GM21723 (cell line): ENCODE measurements around the gene KSR2.
"Not testable (repeated sequence)": the region's sequence is repeated elsewhere in the genome, so short reads cannot be mapped to it uniquely, and the experiment has no call there.

Source experiments
- ATAC-seq: cut with Tn5 transposase; IDR thresholded peaks from one replicate; pipeline ENCODE4 v1.9.1; 2021; ENCODE audit warnings: mild to moderate bottlenecking, moderate library complexity; ENCODE audit not compliant: unreplicated experiment

The KSR2 gene

GRCh38 chr12:117892441-117892840, 76.3 kb downstream of the KSR2 start:
- no peak for ATAC-seq

GRCh38 chr12:117891265-117891664, 77.5 kb downstream of the KSR2 start:
- ATAC-seq: not testable (repeated sequence)

- ATAC-seq: no peak
Observed at GRCh38 chr12:117890644-117891043, 78.1 kb downstream of the KSR2 start.

GRCh38 chr12:117890137-117890536, 78.7 kb downstream of the KSR2 start:
- ATAC-seq: no peak

GRCh38 chr12:117889098-117889497, 79.7 kb downstream of the KSR2 start:
- ATAC-seq: no peak

- ATAC-seq: no peak
Observed at GRCh38 chr12:117885211-117885610, 83.6 kb downstream of the KSR2 start.

- no peak for ATAC-seq
Observed at GRCh38 chr12:117884161-117884560, 84.6 kb downstream of the KSR2 start.

GRCh38 chr12:117882603-117883184, 86.1 kb downstream of the KSR2 start:
- no peak for ATAC-seq

GRCh38 chr12:117882181-117882580, 86.6 kb downstream of the KSR2 start:
- ATAC-seq: no peak

GRCh38 chr12:117881517-117881916, 87.3 kb downstream of the KSR2 start:
- no peak for ATAC-seq

- ATAC-seq: no peak
Observed at GRCh38 chr12:117878605-117879004, 90.2 kb downstream of the KSR2 start.

- no peak for ATAC-seq
Observed at GRCh38 chr12:117876436-117876816, 92.4 kb downstream of the KSR2 start.

- no peak for ATAC-seq
Observed at GRCh38 chr12:117875744-117876435, 92.9 kb downstream of the KSR2 start.

GRCh38 chr12:117874842-117875434, 93.9 kb downstream of the KSR2 start:
- peak; percentile 65 for ATAC-seq

GRCh38 chr12:117874198-117874597, 94.6 kb downstream of the KSR2 start:
- ATAC-seq: not testable (repeated sequence)

- no peak for ATAC-seq
Observed at GRCh38 chr12:117872546-117873169, 96.1 kb downstream of the KSR2 start.

GRCh38 chr12:117869551-117869950, 99.2 kb downstream of the KSR2 start:
- ATAC-seq: no peak

GRCh38 chr12:117867348-117867747, 101.4 kb downstream of the KSR2 start:
- no peak for ATAC-seq

GRCh38 chr12:117865505-117865904, 103.3 kb downstream of the KSR2 start:
- ATAC-seq: no peak

- ATAC-seq: no peak
Observed at GRCh38 chr12:117863002-117863709, 105.6 kb downstream of the KSR2 start.

GRCh38 chr12:117861691-117862090, 107.1 kb downstream of the KSR2 start:
- no peak for ATAC-seq
